H1 (cell line): Measurements from ENCODE around the gene PML. TPM values are rescaled to one million over a fixed set of nuclear protein-coding genes. Genes with fewer than 3 reads are reported as not detected.

Experiments
- CTCF ChIA-PET: fragments of 300-600 bp; sonication (Branson Sonifier 250); formaldehyde crosslinking; loops from one replicate; lab custom pipeline; 2021; ENCODE audit not compliant: partially characterized antibody; lab: Charles Lee
- POLR2A ChIA-PET: fragments of 300-600 bp; sonication (Branson Sonifier 250); formaldehyde crosslinking; loops from one replicate; lab custom pipeline; 2021; ENCODE audit warnings: inconsistent platforms; ENCODE audit not compliant: partially characterized antibody; lab: Charles Lee
- DNase-seq, 2 experiments: peaks; one replicate each; pipeline versions ENCODE4 v3.0.0 to v3.0.0-alpha.2; 2010 to 2022; ENCODE audit warnings: low spot score in 2 of 2, low read depth in 1 of 2, mixed read lengths in 1 of 2
- FAIRE-seq: peaks from 2 replicates; lab custom pipeline; 2011; peaks lifted over from hg19 to GRCh38; lab: Jason Lieb, UNC
- H2AFZ ChIP-seq: 2 replicates; pipeline ENCODE4 v1.8.1; 2012; ENCODE audit warnings: low read length, inconsistent platforms
- H2AK5ac ChIP-seq: 2 replicates; pipeline ENCODE4 v1.6.1; 2013; ENCODE audit warnings: low read depth, low read length
- H2BK120ac ChIP-seq: replicated peaks from 2 replicates; pipeline ENCODE3; 2013; ENCODE audit warnings: low read depth, low read length, inconsistent platforms
- H2BK12ac ChIP-seq: 2 replicates; pipeline ENCODE4 v1.6.1; 2013; ENCODE audit warnings: low read depth, low read length
- H2BK15ac ChIP-seq: 2 replicates; pipeline ENCODE4 v1.6.1; 2013; ENCODE audit warnings: low read length
- H2BK20ac ChIP-seq: 2 replicates; pipeline ENCODE4 v1.6.1; 2013; ENCODE audit warnings: low read length
- H2BK5ac ChIP-seq: 2 replicates; pipeline ENCODE4 v1.6.1; 2013; ENCODE audit warnings: low read depth, low read length
- H3K14ac ChIP-seq: 2 replicates; pipeline ENCODE4 v1.6.1; 2013; ENCODE audit warnings: inconsistent platforms; ENCODE audit not compliant: insufficient read length
- H3K18ac ChIP-seq: 2 replicates; pipeline ENCODE4 v1.6.1; 2013; ENCODE audit warnings: low read length; ENCODE audit errors: extremely low read depth
- H3K23ac ChIP-seq: 2 replicates; pipeline ENCODE4 v1.6.1; 2013; ENCODE audit warnings: inconsistent platforms; ENCODE audit not compliant: insufficient read length
- H3K23me2 ChIP-seq: 2 replicates; pipeline ENCODE4 v1.6.1; 2013; ENCODE audit warnings: low read depth, low read length
- H3K27ac ChIP-seq: 2 replicates; pipeline ENCODE4 v1.6.1; 2011; ENCODE audit warnings: low read depth, low read length, inconsistent platforms
- H3K27me3 ChIP-seq, 4 experiments: replicated peaks in 1 of 4; 1 replicate in 1 of 4; 2 replicates in 3 of 4; pipeline versions ENCODE4 v1.6.1 to v1.8.1; 2011 to 2013; ENCODE audit warnings: low read length in 3 of 4, mild to moderate bottlenecking in 3 of 4, inconsistent platforms in 2 of 4, mixed read lengths in 2 of 4, moderate library complexity in 1 of 4; ENCODE audit not compliant: control insufficient read depth in 3 of 4, insufficient read depth in 3 of 4; ENCODE audit errors: extremely low read depth in 1 of 4
- H3K36me3 ChIP-seq, 4 experiments: 2 replicates each; pipeline versions ENCODE4 v1.6.1 to v1.8.1; 2011 to 2013; ENCODE audit warnings: mild to moderate bottlenecking in 4 of 4, low read length in 3 of 4, moderate library complexity in 2 of 4, control low read depth in 1 of 4, inconsistent platforms in 1 of 4; ENCODE audit not compliant: insufficient read depth in 4 of 4, control insufficient read depth in 2 of 4
- H3K4ac ChIP-seq: replicated peaks from 2 replicates; pipeline ENCODE3; 2013; ENCODE audit warnings: low read length, low read depth, mixed read lengths, inconsistent platforms; ENCODE audit not compliant: insufficient read length
- H3K4me1 ChIP-seq, 4 experiments: replicated peaks in 1 of 4; 1 replicate in 1 of 4; 2 replicates in 3 of 4; pipeline versions ENCODE4 v1.6.1 to v1.8.1; 2011 to 2013; ENCODE audit warnings: low read length in 3 of 4, inconsistent platforms in 2 of 4, mixed read lengths in 1 of 4; ENCODE audit not compliant: insufficient read depth in 4 of 4, control insufficient read depth in 3 of 4
- H3K4me2 ChIP-seq, 2 experiments: 2 replicates each; pipeline versions ENCODE4 v1.6.1 to v1.8.1; 2011 to 2013; ENCODE audit warnings: low read depth in 2 of 2, low read length in 2 of 2, control low read depth in 1 of 2, inconsistent platforms in 1 of 2, mild to moderate bottlenecking in 1 of 2; ENCODE audit not compliant: insufficient read depth in 1 of 2
- H3K4me3 ChIP-seq, 4 experiments: fragments of 200-600, 300-600 bp in 1 of 4; sonication (generic), shearing (Covaris generic), sonication (Bioruptor Twin) in 1 of 4; 2 replicates each; pipeline versions ENCODE4 v1.5.1 to v1.8.1; 2011 to 2016; ENCODE audit warnings: low read length in 4 of 4, low read depth in 3 of 4, control low read depth in 2 of 4, inconsistent platforms in 2 of 4, mild to moderate bottlenecking in 2 of 4, mixed read lengths in 1 of 4, moderate library complexity in 1 of 4; ENCODE audit not compliant: insufficient read depth in 2 of 4; ENCODE audit errors: extremely low read depth in 1 of 4
- H3K56ac ChIP-seq: replicated peaks from 2 replicates; pipeline ENCODE3; 2013; ENCODE audit warnings: low read depth, mild to moderate bottlenecking, mixed read lengths, low read length, inconsistent platforms; ENCODE audit not compliant: insufficient read length
- H3K79me1 ChIP-seq: 2 replicates; pipeline ENCODE4 v1.6.1; 2013; ENCODE audit warnings: low read depth, low read length, control low read depth
- H3K79me2 ChIP-seq, 2 experiments: 2 replicates each; pipeline versions ENCODE4 v1.6.1 to v1.8.1; 2012 to 2013; ENCODE audit warnings: low read length in 2 of 2, mild to moderate bottlenecking in 2 of 2, inconsistent platforms in 1 of 2; ENCODE audit not compliant: insufficient read depth in 2 of 2, control insufficient read depth in 1 of 2
- H3K9ac ChIP-seq, 4 experiments: replicated peaks in 1 of 4; 1 replicate in 1 of 4; 2 replicates in 3 of 4; pipeline versions ENCODE4 v1.6.1 to v1.8.1; 2011 to 2013; ENCODE audit warnings: low read depth in 3 of 4, low read length in 3 of 4, control low read depth in 2 of 4, mild to moderate bottlenecking in 2 of 4, moderate library complexity in 2 of 4, inconsistent platforms in 1 of 4; ENCODE audit errors: extremely low read depth in 1 of 4
- H3K9me3 ChIP-seq, 2 experiments: 2 replicates each; pipeline versions ENCODE4 v1.6.1 to v1.8.1; 2012 to 2013; ENCODE audit warnings: mild to moderate bottlenecking in 2 of 2, moderate library complexity in 2 of 2, control low read depth in 1 of 2, inconsistent platforms in 1 of 2, low read depth in 1 of 2, low read length in 1 of 2, mixed read lengths in 1 of 2; ENCODE audit not compliant: insufficient read depth in 2 of 2
- H4K20me1 ChIP-seq, 2 experiments: replicated peaks in 1 of 2; 2 replicates each; pipeline versions ENCODE3 to v1.8.1; 2011 to 2013; ENCODE audit warnings: inconsistent platforms in 2 of 2, low read length in 2 of 2, mild to moderate bottlenecking in 1 of 2; ENCODE audit not compliant: insufficient read depth in 2 of 2, control insufficient read depth in 1 of 2
- H4K5ac ChIP-seq: 2 replicates; pipeline ENCODE4 v1.6.1; 2013; ENCODE audit warnings: low read length, low read depth, mixed read lengths, inconsistent platforms; ENCODE audit not compliant: insufficient read length
- H4K8ac ChIP-seq: 2 replicates; pipeline ENCODE4 v1.8.0; 2013; ENCODE audit warnings: mild to moderate bottlenecking, moderate library complexity, low read length, inconsistent platforms; ENCODE audit not compliant: insufficient read depth; ENCODE audit errors: extremely low read depth
- H4K91ac ChIP-seq: replicated peaks from 2 replicates; pipeline ENCODE3; 2013; ENCODE audit warnings: low read length, mixed read lengths, inconsistent platforms; ENCODE audit not compliant: insufficient read length
- BRCA1 ChIP-seq: IDR thresholded peaks from 2 replicates; pipeline ENCODE4 v1.6.1; 2012; ENCODE audit warnings: low read depth, low read length, improper control_type of control experiment
- CBX8 ChIP-seq: fragments of 300-800, 300-1000 bp; sonication (generic); IDR thresholded peaks from 2 replicates; pipeline ENCODE4 v1.7.1; 2016; ENCODE audit warnings: low read depth, low read length, borderline replicate concordance
- CEBPB ChIP-seq: IDR thresholded peaks from 2 replicates; pipeline ENCODE4 v1.6.1; 2012; ENCODE audit warnings: low read depth, low read length
- E2F6 ChIP-seq: IDR thresholded peaks from 2 replicates; pipeline ENCODE4 v1.6.1; 2012; ENCODE audit warnings: inconsistent platforms
- FOSL1 ChIP-seq: IDR thresholded peaks from 2 replicates; pipeline ENCODE4 v1.6.1; 2011; ENCODE audit warnings: mild to moderate bottlenecking, low read depth, low read length, moderate library complexity; ENCODE audit not compliant: insufficient read depth
- GTF2F1 ChIP-seq: IDR thresholded peaks from 2 replicates; pipeline ENCODE4 v1.6.1; 2012; ENCODE audit warnings: low read depth, low read length, improper control_type of control experiment, borderline replicate concordance
- HDAC6 ChIP-seq: IDR thresholded peaks from one replicate; pipeline ENCODE4 v1.7.1; 2012; ENCODE audit warnings: low read depth, mild to moderate bottlenecking, inconsistent platforms, low read length, moderate library complexity
- TAF7 ChIP-seq: optimal IDR thresholded peaks from 2 replicates; pipeline ENCODE3; 2011; ENCODE audit warnings: low read depth, mild to moderate bottlenecking, inconsistent platforms, low read length, moderate library complexity, borderline replicate concordance
- YY1 ChIP-seq: IDR thresholded peaks from 2 replicates; pipeline ENCODE4 v1.6.1; 2011; ENCODE audit warnings: low read depth, mild to moderate bottlenecking, low read length
- WGBS, 2 experiments: shearing (Covaris generic) in 1 of 2; methylation state at CpG; one replicate each; pipeline versions ENCODE4 v1.1.6 to v1.1.7; 2013 to 2015; ENCODE audit warnings: low lambda C conversion rate in 2 of 2, mixed read lengths in 2 of 2, inconsistent platforms in 1 of 2, low coverage in 1 of 2, missing lambda C conversion rate in 1 of 2; ENCODE audit not compliant: insufficient replicate concordance in 2 of 2, insufficient coverage in 1 of 2, insufficient read length in 1 of 2; ENCODE audit errors: extremely low coverage in 1 of 2, missing lambda C conversion rate in 1 of 2; 5-methylcytosine and 5-hydroxymethylcytosine counted together
- polyA plus RNA-seq, 7 experiments: library from polyadenylated mRNA; depleted of rRNA in 3 of 7; stranded (reverse) in 5 of 7; unstranded in 2 of 7; fragments of >200 nt in 5 of 7; fragments of 200-250 nt in 2 of 7; gene quantifications; 1 replicate in 5 of 7; 2 replicates in 1 of 7; 4 replicates in 1 of 7; pipeline versions ENCODE4 v1.2.1 to v1.2.3, GENCODE V29; 2011 to 2013; ENCODE audit warnings: missing spikeins in 2 of 7, mixed read lengths in 2 of 7
- total RNA-seq: library from RNA; stranded (reverse); fragmentation: NEBNext Ultra II Directional; extraction: Animal tissue kit (Norgen Biotek cat#: 25700); gene quantifications from 2 replicates; pipeline ENCODE4 v1.2.1, GENCODE V29; 2021
- TF ChIP-seq, protein P1 (sequence below): IDR thresholded peaks from 2 replicates; pipeline ENCODE4 v1.6.1; 2012; ENCODE audit warnings: low read length, inconsistent platforms
- TF ChIP-seq, protein P2 (sequence below): IDR thresholded peaks from 2 replicates; pipeline ENCODE4 v1.6.1; 2011; ENCODE audit warnings: low read depth, mild to moderate bottlenecking, low read length; ENCODE audit not compliant: insufficient read depth

PML gene
- total and polyA plus RNA-seq, 2 of the 8 experiments (the other 6 are each of a cell fraction or from before 2014, with no cell fraction given): 14.9 to 30.3 TPM

- Histone ChIP-seq H3K14ac (no peak overlapping the region), H3K4me3 (no peak overlapping the region), H2BK12ac (no peak overlapping the region), H4K20me1 (no peaks in the 10 kb centered on the region), H3K4me1 (peaks cover 6 to 16% (median 12%) of the 10 kb centered on the region in 4 experiments), H3K27ac (no peak overlapping the region), H2AK5ac (no peak overlapping the region), H4K8ac (no peak overlapping the region), H3K27me3 (no peaks in the 10 kb centered on the region), H2BK5ac (no peak overlapping the region), H3K9ac (no peak overlapping the region), H3K4me2 (no peak overlapping the region), H2BK20ac (no peak overlapping the region; the same call in 1 of the 2 replicates), H3K79me1 (no peaks in the 10 kb centered on the region), H4K5ac (no peak overlapping the region), H3K18ac (no peak overlapping the region), H3K23ac (no peak overlapping the region), H3K9me3 (no peaks in the 10 kb centered on the region), H3K4ac (no peak overlapping the region), H2BK15ac (no peak overlapping the region), H2BK120ac (no peak overlapping the region), H3K36me3 (no peaks in the 10 kb centered on the region), H3K23me2 (no peaks in the 10 kb centered on the region), H4K91ac (no peak overlapping the region), H3K79me2 (no peaks in the 10 kb centered on the region), H3K56ac (no peak overlapping the region), H2AFZ (no peak overlapping the region)
- POLR2A ChIA-PET: no interaction called here
- WGBS, 2 experiments: 88% methylated on average over 10 of the region's 10 CpGs; no CpG with 5 or more reads in 1 of the 2 experiments
- DNase-seq (no peak), FAIRE-seq (no peak)
- CTCF ChIA-PET: interaction anchor here (0.7 to 7.0 kb wide), 11 partner anchors 8 to 87 kb away, joined by 3 to 55 read pairs (median 4); partner anchors contain the start of genes LOXL1 and PML
- TF ChIP-seq HDAC6 (no peak), TAF7 (no peak), FOSL1 (no peak), E2F6 (no peak), CBX8 (no peak), CEBPB (no peak), BRCA1 (no peak), YY1 (no peak), GTF2F1 (no peak)
- TF ChIP-seq, protein P1, sequence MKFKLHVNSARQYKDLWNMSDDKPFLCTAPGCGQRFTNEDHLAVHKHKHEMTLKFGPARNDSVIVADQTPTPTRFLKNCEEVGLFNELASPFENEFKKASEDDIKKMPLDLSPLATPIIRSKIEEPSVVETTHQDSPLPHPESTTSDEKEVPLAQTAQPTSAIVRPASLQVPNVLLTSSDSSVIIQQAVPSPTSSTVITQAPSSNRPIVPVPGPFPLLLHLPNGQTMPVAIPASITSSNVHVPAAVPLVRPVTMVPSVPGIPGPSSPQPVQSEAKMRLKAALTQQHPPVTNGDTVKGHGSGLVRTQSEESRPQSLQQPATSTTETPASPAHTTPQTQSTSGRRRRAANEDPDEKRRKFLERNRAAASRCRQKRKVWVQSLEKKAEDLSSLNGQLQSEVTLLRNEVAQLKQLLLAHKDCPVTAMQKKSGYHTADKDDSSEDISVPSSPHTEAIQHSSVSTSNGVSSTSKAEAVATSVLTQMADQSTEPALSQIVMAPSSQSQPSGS: no peak
- TF ChIP-seq, protein P2, sequence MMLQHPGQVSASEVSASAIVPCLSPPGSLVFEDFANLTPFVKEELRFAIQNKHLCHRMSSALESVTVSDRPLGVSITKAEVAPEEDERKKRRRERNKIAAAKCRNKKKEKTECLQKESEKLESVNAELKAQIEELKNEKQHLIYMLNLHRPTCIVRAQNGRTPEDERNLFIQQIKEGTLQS: no peak
Measured at GRCh38 chr15:73949496-73949895, 45.0 kb upstream of the PML start.
